HCT116 (cell line): ENCODE data around the gene DPYD. TPM values are rescaled to one million over a fixed set of nuclear protein-coding genes. Genes with fewer than 3 reads are reported as not detected.

ENCODE experiments used
- ATAC-seq: fragments of 200-7000 bp; cut with Tn5 transposase; 2 replicates; pipeline ENCODE4 v1.9.1; 2020; ENCODE audit warnings: mild to moderate bottlenecking, moderate library complexity
- BruUV-seq: library from RNA; stranded (reverse); fragments of 400-500 nt; replicated peaks from 2 replicates; lab custom pipeline; 2021; lab: Mats Ljungman, UMichigan
- CTCF ChIA-PET: fragments of 300-600 bp; sonication (Branson Sonifier 250); formaldehyde crosslinking; loops from one replicate; lab custom pipeline; 2021; ENCODE audit warnings: antibody characterized with exemption; lab: Charles Lee
- POLR2A ChIA-PET: fragments of 300-600, 350-600 bp; sonication (Branson Sonifier 250); formaldehyde crosslinking; loops from one replicate; lab custom pipeline; 2021; ENCODE audit warnings: antibody characterized with exemption; lab: Charles Lee
- RAD21 ChIA-PET, 2 experiments: fragments of 300-600 bp; sonication (Branson Sonifier 250); formaldehyde crosslinking; loops; one replicate each; lab custom pipeline; 2023; ENCODE audit warnings: low total read pairs in 2 of 2; ENCODE audit not compliant: uncharacterized antibody in 2 of 2, unreplicated experiment in 2 of 2, low non-redundant PET in 1 of 2; lab: Charles Lee
- DNase-seq: peaks from one replicate; pipeline ENCODE4 v3.0.0-alpha.2; 2010; ENCODE audit warnings: low read depth, low spot score
- H2AFZ ChIP-seq: fragments of 200-600 bp; shearing (Covaris generic), sonication (generic); 2 replicates; pipeline ENCODE4 v1.6.1; 2017; ENCODE audit warnings: low read depth, mixed run types, mixed read lengths, antibody characterized with exemption, low read length; ENCODE audit not compliant: poor library complexity, severe bottlenecking
- H3K27ac ChIP-seq: 2 replicates; pipeline ENCODE4 v1.5.1; 2012; ENCODE audit warnings: low read depth, low read length
- H3K27me3 ChIP-seq: fragments of 200-600 bp; sonication (generic); 2 replicates; pipeline ENCODE4 v1.6.1; 2016; ENCODE audit warnings: mixed run types, low read length, mixed read lengths; ENCODE audit not compliant: insufficient read depth
- H3K36me3 ChIP-seq, 2 experiments: fragments of 200-500 bp in 1 of 2; fragments of 200-600 bp in 1 of 2; sonication (Bioruptor generic) in 1 of 2; sonication (generic) in 1 of 2; 2 replicates each; pipeline versions ENCODE4 v1.5.1 to v1.6.1; 2014 to 2016; ENCODE audit warnings: low read length in 2 of 2, inconsistent platforms in 1 of 2, mixed read lengths in 1 of 2, mixed run types in 1 of 2; ENCODE audit not compliant: insufficient read depth in 2 of 2, control insufficient read depth in 1 of 2
- H3K4me1 ChIP-seq, 2 experiments: fragments of 200-600 bp in 1 of 2; sonication (generic) in 1 of 2; 2 replicates each; pipeline versions ENCODE4 v1.5.1 to v1.6.1; 2012 to 2017; ENCODE audit warnings: low read length in 2 of 2, inconsistent platforms in 1 of 2, mild to moderate bottlenecking in 1 of 2, mixed read lengths in 1 of 2, mixed run types in 1 of 2, moderate library complexity in 1 of 2; ENCODE audit not compliant: insufficient read depth in 2 of 2, control insufficient read depth in 1 of 2
- H3K4me2 ChIP-seq: fragments of 200-600 bp; sonication (generic); 2 replicates; pipeline ENCODE4 v1.6.1; 2017; ENCODE audit warnings: mixed run types, low read length, mixed read lengths
- H3K4me3 ChIP-seq, 2 experiments: fragments of 200-600 bp in 1 of 2; sonication (generic) in 1 of 2; replicated peaks in 1 of 2; 2 replicates each; pipeline ENCODE4 v1.5.1; 2011 to 2016; ENCODE audit warnings: low read length in 2 of 2, control low read depth in 1 of 2, low read depth in 1 of 2, mild to moderate bottlenecking in 1 of 2, mixed read lengths in 1 of 2, mixed run types in 1 of 2
- H3K79me2 ChIP-seq: fragments of 200-600 bp; sonication (generic); 2 replicates; pipeline ENCODE4 v1.6.1; 2017; ENCODE audit warnings: mild to moderate bottlenecking, mixed run types, low read length, moderate library complexity, mixed read lengths; ENCODE audit not compliant: insufficient read depth
- H3K9ac ChIP-seq: fragments of 200-600 bp; sonication (generic); 2 replicates; pipeline ENCODE4 v1.6.1; 2016; ENCODE audit warnings: low read length, mixed read lengths
- H3K9me2 ChIP-seq: fragments of 200-600 bp; sonication (generic), shearing (Covaris generic); 2 replicates; pipeline ENCODE4 v1.6.1; 2017; ENCODE audit warnings: mixed run types, mild to moderate bottlenecking, moderate library complexity; ENCODE audit not compliant: insufficient read depth
- H3K9me3 ChIP-seq, 2 experiments: fragments of 200-500 bp in 1 of 2; fragments of 200-600 bp in 1 of 2; sonication (Bioruptor generic) in 1 of 2; sonication (generic) in 1 of 2; 2 replicates each; pipeline ENCODE4 v1.6.1; 2014 to 2017; ENCODE audit warnings: low read length in 2 of 2, mixed read lengths in 2 of 2, inconsistent platforms in 1 of 2, low read depth in 1 of 2, mild to moderate bottlenecking in 1 of 2, mixed run types in 1 of 2, moderate library complexity in 1 of 2; ENCODE audit not compliant: control insufficient read depth in 1 of 2, insufficient read depth in 1 of 2
- H4K20me1 ChIP-seq: fragments of 200-600 bp; sonication (generic), shearing (Covaris generic); 2 replicates; pipeline ENCODE4 v1.6.1; 2017; ENCODE audit warnings: mixed run types, mild to moderate bottlenecking, moderate library complexity; ENCODE audit not compliant: insufficient read depth
- CEBPB ChIP-seq: IDR thresholded peaks from 2 replicates; pipeline ENCODE4 v1.6.1; 2012; ENCODE audit warnings: low read depth
- ELF1 ChIP-seq: IDR thresholded peaks from 2 replicates; pipeline ENCODE4 v1.6.1; 2012; ENCODE audit warnings: low read depth, borderline replicate concordance
- FOSL1 ChIP-seq: IDR thresholded peaks from 2 replicates; pipeline ENCODE4 v1.6.1; 2012; ENCODE audit warnings: low read depth
- JUND ChIP-seq: IDR thresholded peaks from 2 replicates; pipeline ENCODE4 v1.6.1; 2012
- RAD21 ChIP-seq: IDR thresholded peaks from 2 replicates; pipeline ENCODE4 v1.6.1; 2012; ENCODE audit warnings: low read depth, mild to moderate bottlenecking
- SIN3A ChIP-seq: IDR thresholded peaks from 2 replicates; pipeline ENCODE4 v1.6.1; 2012; ENCODE audit warnings: low read depth
- SP1 ChIP-seq: IDR thresholded peaks from 2 replicates; pipeline ENCODE4 v1.6.1; 2012; ENCODE audit warnings: low read depth
- SRF ChIP-seq: IDR thresholded peaks from 2 replicates; pipeline ENCODE4 v1.6.1; 2012; ENCODE audit warnings: low read depth
- YY1 ChIP-seq: IDR thresholded peaks from 2 replicates; pipeline ENCODE4 v1.6.1; 2011; ENCODE audit warnings: low read length, low read depth, moderate library complexity, mild to moderate bottlenecking; ENCODE audit not compliant: insufficient replicate concordance; ENCODE audit errors: extremely low read depth
- ZFX ChIP-seq: fragments of 450-650 bp; IDR thresholded peaks from 2 replicates; pipeline ENCODE4 v1.6.1; 2017
- intact Hi-C: fragments of 100-400 bp; cut with micrococcal nuclease; formaldehyde crosslinking; loops from 2 replicates; pipeline ENCODE4 v1.10.0; 2022
- total RNA-seq: library from RNA; stranded (reverse); gene quantifications from one replicate; pipeline ENCODE4 v1.2.1, GENCODE V29; 2021; ENCODE audit not compliant: unreplicated experiment
- TF ChIP-seq, protein P1 (sequence below): IDR thresholded peaks from 2 replicates; pipeline ENCODE4 v1.6.1; 2012

DPYD gene
- total RNA-seq, 1 experiment from 2014 or later: 1.7 TPM

DNA sequence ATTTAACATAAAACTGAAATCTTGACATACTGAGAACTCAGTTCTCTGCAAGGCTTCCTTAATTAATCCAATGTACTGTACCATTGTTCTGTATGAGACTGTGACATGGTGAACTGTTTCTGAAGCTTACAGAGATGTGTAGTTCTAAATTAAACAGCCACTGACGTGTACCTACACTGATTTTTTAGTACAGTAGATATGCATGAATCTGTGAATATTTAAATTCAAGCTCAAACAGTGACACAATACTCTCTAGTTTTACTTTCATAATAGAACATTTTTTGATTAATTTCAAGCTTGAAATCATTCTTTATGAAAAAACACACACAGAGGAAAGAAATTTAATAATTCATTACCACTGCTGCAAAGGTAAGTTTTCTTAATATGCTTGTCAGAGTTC is 621.9 kb downstream of the DPYD start:
- H3K79me2 ChIP-seq: no peaks in the 10 kb centered on the region
- H3K27me3 ChIP-seq: no peaks in the 10 kb centered on the region
- no peaks in the 10 kb centered on the region for H3K9me3 ChIP-seq
- no peak for DNase-seq
- no peaks in the 10 kb centered on the region for H4K20me1 ChIP-seq
- no TSS peak for BruUV-seq
- H3K4me1 ChIP-seq: no peaks in the 10 kb centered on the region
- intact Hi-C loops: no loop called here
- H3K4me2 ChIP-seq: no peak overlapping the region
- POLR2A ChIA-PET: no interaction called here
- no peaks in the 10 kb centered on the region for H3K36me3 ChIP-seq
- no peak overlapping the region for H3K27ac ChIP-seq
- RAD21 ChIA-PET: no interaction called here
- H2AFZ ChIP-seq: no peak overlapping the region
- no peak overlapping the region for H3K4me3 ChIP-seq
- ATAC-seq: no peak
- H3K9ac ChIP-seq: no peak overlapping the region
- CTCF ChIA-PET: no interaction called here
- no peaks in the 10 kb centered on the region for H3K9me2 ChIP-seq
- TF ChIP-seq SP1: no peak
- no peak for TF ChIP-seq FOSL1
- no peak for TF ChIP-seq ELF1
- TF ChIP-seq SIN3A: no peak
- TF ChIP-seq SRF: no peak
- TF ChIP-seq JUND: no peak
- TF ChIP-seq ZFX: no peak
- TF ChIP-seq, protein P1, sequence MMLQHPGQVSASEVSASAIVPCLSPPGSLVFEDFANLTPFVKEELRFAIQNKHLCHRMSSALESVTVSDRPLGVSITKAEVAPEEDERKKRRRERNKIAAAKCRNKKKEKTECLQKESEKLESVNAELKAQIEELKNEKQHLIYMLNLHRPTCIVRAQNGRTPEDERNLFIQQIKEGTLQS: no peak
- TF ChIP-seq RAD21: no peak
- no peak for TF ChIP-seq YY1

DNA sequence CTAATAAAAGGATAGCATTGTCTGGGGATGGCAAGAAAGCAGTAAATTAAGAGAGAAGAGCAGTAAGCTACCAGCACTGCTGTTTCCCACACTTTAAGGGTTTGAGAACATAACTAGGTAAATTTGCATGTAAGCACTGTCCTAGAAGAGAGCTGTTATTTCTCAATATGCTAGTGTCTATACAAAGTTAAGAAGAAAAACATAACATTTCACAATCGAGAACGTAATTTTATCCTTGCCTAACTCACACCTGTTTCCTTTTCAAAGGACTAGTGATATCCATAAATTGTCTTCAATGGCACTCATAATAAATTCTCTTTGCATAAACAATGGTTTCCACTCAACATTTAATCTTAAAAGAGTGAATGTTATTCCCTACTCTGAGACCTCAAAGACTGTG is 623.2 kb downstream of the DPYD start:
- Histone ChIP-seq H3K9me3 (no peaks in the 10 kb centered on the region), H3K27me3 (no peaks in the 10 kb centered on the region), H3K4me2 (no peak overlapping the region), H3K4me1 (no peaks in the 10 kb centered on the region), H3K27ac (no peak overlapping the region), H3K36me3 (no peaks in the 10 kb centered on the region), H2AFZ (no peak overlapping the region), H3K9ac (no peak overlapping the region), H3K79me2 (no peaks in the 10 kb centered on the region), H3K9me2 (no peaks in the 10 kb centered on the region), H3K4me3 (no peak overlapping the region), H4K20me1 (no peaks in the 10 kb centered on the region)
- no peak for DNase-seq
- RAD21 ChIA-PET: no interaction called here
- intact Hi-C loops: no loop called here
- CTCF ChIA-PET: no interaction called here
- POLR2A ChIA-PET: no interaction called here
- BruUV-seq: no TSS peak
- ATAC-seq: no peak
- TF ChIP-seq CEBPB: no peak
- TF ChIP-seq SIN3A: no peak
